HCT116 (cell line): ENCODE measurements around the gene PXDN. TPM values are rescaled to one million over a fixed set of nuclear protein-coding genes. Genes with fewer than 3 reads are reported as not detected.

ENCODE experiments used
- ATAC-seq: fragments of 200-7000 bp; cut with Tn5 transposase; 2 replicates; pipeline ENCODE4 v1.9.1; 2020; ENCODE audit warnings: mild to moderate bottlenecking, moderate library complexity
- BruUV-seq: library from RNA; stranded (reverse); fragments of 400-500 nt; replicated peaks from 2 replicates; lab custom pipeline; 2021; lab: Mats Ljungman, UMichigan
- CTCF ChIA-PET: fragments of 300-600 bp; sonication (Branson Sonifier 250); formaldehyde crosslinking; loops from one replicate; lab custom pipeline; 2021; ENCODE audit warnings: antibody characterized with exemption; lab: Charles Lee
- POLR2A ChIA-PET: fragments of 300-600, 350-600 bp; sonication (Branson Sonifier 250); formaldehyde crosslinking; loops from one replicate; lab custom pipeline; 2021; ENCODE audit warnings: antibody characterized with exemption; lab: Charles Lee
- RAD21 ChIA-PET, 2 experiments: fragments of 300-600 bp; sonication (Branson Sonifier 250); formaldehyde crosslinking; loops; one replicate each; lab custom pipeline; 2023; ENCODE audit warnings: low total read pairs in 2 of 2; ENCODE audit not compliant: uncharacterized antibody in 2 of 2, unreplicated experiment in 2 of 2, low non-redundant PET in 1 of 2; lab: Charles Lee
- DNase-seq: peaks from one replicate; pipeline ENCODE4 v3.0.0-alpha.2; 2010; ENCODE audit warnings: low read depth, low spot score
- H2AFZ ChIP-seq: fragments of 200-600 bp; shearing (Covaris generic), sonication (generic); 2 replicates; pipeline ENCODE4 v1.6.1; 2017; ENCODE audit warnings: low read depth, mixed run types, mixed read lengths, antibody characterized with exemption, low read length; ENCODE audit not compliant: poor library complexity, severe bottlenecking
- H3K27ac ChIP-seq: 2 replicates; pipeline ENCODE4 v1.5.1; 2012; ENCODE audit warnings: low read depth, low read length
- H3K27me3 ChIP-seq: fragments of 200-600 bp; sonication (generic); 2 replicates; pipeline ENCODE4 v1.6.1; 2016; ENCODE audit warnings: mixed run types, low read length, mixed read lengths; ENCODE audit not compliant: insufficient read depth
- H3K36me3 ChIP-seq, 2 experiments: fragments of 200-500 bp in 1 of 2; fragments of 200-600 bp in 1 of 2; sonication (Bioruptor generic) in 1 of 2; sonication (generic) in 1 of 2; 2 replicates each; pipeline versions ENCODE4 v1.5.1 to v1.6.1; 2014 to 2016; ENCODE audit warnings: low read length in 2 of 2, inconsistent platforms in 1 of 2, mixed read lengths in 1 of 2, mixed run types in 1 of 2; ENCODE audit not compliant: insufficient read depth in 2 of 2, control insufficient read depth in 1 of 2
- H3K4me1 ChIP-seq, 2 experiments: fragments of 200-600 bp in 1 of 2; sonication (generic) in 1 of 2; 2 replicates each; pipeline versions ENCODE4 v1.5.1 to v1.6.1; 2012 to 2017; ENCODE audit warnings: low read length in 2 of 2, inconsistent platforms in 1 of 2, mild to moderate bottlenecking in 1 of 2, mixed read lengths in 1 of 2, mixed run types in 1 of 2, moderate library complexity in 1 of 2; ENCODE audit not compliant: insufficient read depth in 2 of 2, control insufficient read depth in 1 of 2
- H3K4me2 ChIP-seq: fragments of 200-600 bp; sonication (generic); 2 replicates; pipeline ENCODE4 v1.6.1; 2017; ENCODE audit warnings: mixed run types, low read length, mixed read lengths
- H3K4me3 ChIP-seq, 2 experiments: fragments of 200-600 bp in 1 of 2; sonication (generic) in 1 of 2; replicated peaks in 1 of 2; 2 replicates each; pipeline ENCODE4 v1.5.1; 2011 to 2016; ENCODE audit warnings: low read length in 2 of 2, control low read depth in 1 of 2, low read depth in 1 of 2, mild to moderate bottlenecking in 1 of 2, mixed read lengths in 1 of 2, mixed run types in 1 of 2
- H3K79me2 ChIP-seq: fragments of 200-600 bp; sonication (generic); 2 replicates; pipeline ENCODE4 v1.6.1; 2017; ENCODE audit warnings: mild to moderate bottlenecking, mixed run types, low read length, moderate library complexity, mixed read lengths; ENCODE audit not compliant: insufficient read depth
- H3K9ac ChIP-seq: fragments of 200-600 bp; sonication (generic); 2 replicates; pipeline ENCODE4 v1.6.1; 2016; ENCODE audit warnings: low read length, mixed read lengths
- H3K9me2 ChIP-seq: fragments of 200-600 bp; sonication (generic), shearing (Covaris generic); 2 replicates; pipeline ENCODE4 v1.6.1; 2017; ENCODE audit warnings: mixed run types, mild to moderate bottlenecking, moderate library complexity; ENCODE audit not compliant: insufficient read depth
- H3K9me3 ChIP-seq, 2 experiments: fragments of 200-500 bp in 1 of 2; fragments of 200-600 bp in 1 of 2; sonication (Bioruptor generic) in 1 of 2; sonication (generic) in 1 of 2; 2 replicates each; pipeline ENCODE4 v1.6.1; 2014 to 2017; ENCODE audit warnings: low read length in 2 of 2, mixed read lengths in 2 of 2, inconsistent platforms in 1 of 2, low read depth in 1 of 2, mild to moderate bottlenecking in 1 of 2, mixed run types in 1 of 2, moderate library complexity in 1 of 2; ENCODE audit not compliant: control insufficient read depth in 1 of 2, insufficient read depth in 1 of 2
- H4K20me1 ChIP-seq: fragments of 200-600 bp; sonication (generic), shearing (Covaris generic); 2 replicates; pipeline ENCODE4 v1.6.1; 2017; ENCODE audit warnings: mixed run types, mild to moderate bottlenecking, moderate library complexity; ENCODE audit not compliant: insufficient read depth
- EGR1 ChIP-seq: IDR thresholded peaks from 2 replicates; pipeline ENCODE4 v1.6.1; 2012; ENCODE audit warnings: low read depth
- MAX ChIP-seq: IDR thresholded peaks from 2 replicates; pipeline ENCODE4 v1.6.1; 2012
- intact Hi-C: fragments of 100-400 bp; cut with micrococcal nuclease; formaldehyde crosslinking; loops from 2 replicates; pipeline ENCODE4 v1.10.0; 2022
- total RNA-seq: library from RNA; stranded (reverse); gene quantifications from one replicate; pipeline ENCODE4 v1.2.1, GENCODE V29; 2021; ENCODE audit not compliant: unreplicated experiment
- TF ChIP-seq, protein P1 (sequence below): IDR thresholded peaks from 2 replicates; pipeline ENCODE4 v1.6.1; 2012; ENCODE audit warnings: low read depth

The PXDN gene
- total RNA-seq, 1 experiment from 2014 or later, result 10.7 TPM

GRCh38 chr2:1661891-1662605 lies 82.3 kb downstream of the PXDN start:
- DNase-seq (no peak), ATAC-seq (no peak)
- no peak overlapping the region for H3K4me3 ChIP-seq

More at GRCh38 chr2:1661891-1662605, 82.3 kb downstream of the PXDN start:
- Histone ChIP-seq H3K4me1 (no peaks in the 10 kb centered on the region), H3K9me2 (no peaks in the 10 kb centered on the region), H2AFZ (no peak overlapping the region), H4K20me1 (no peaks in the 10 kb centered on the region), H3K79me2 (no peaks in the 10 kb centered on the region), H3K36me3 (no peaks in the 10 kb centered on the region), H3K4me2 (no peak overlapping the region), H3K27me3 (no peaks in the 10 kb centered on the region), H3K9me3 (no peaks in the 10 kb centered on the region), H3K9ac (no peak overlapping the region), H3K27ac (no peak overlapping the region)
- intact Hi-C loops, result no loop called here
- TF ChIP-seq MAX (no peak), EGR1 (no peak)
- TF ChIP-seq, protein P1, sequence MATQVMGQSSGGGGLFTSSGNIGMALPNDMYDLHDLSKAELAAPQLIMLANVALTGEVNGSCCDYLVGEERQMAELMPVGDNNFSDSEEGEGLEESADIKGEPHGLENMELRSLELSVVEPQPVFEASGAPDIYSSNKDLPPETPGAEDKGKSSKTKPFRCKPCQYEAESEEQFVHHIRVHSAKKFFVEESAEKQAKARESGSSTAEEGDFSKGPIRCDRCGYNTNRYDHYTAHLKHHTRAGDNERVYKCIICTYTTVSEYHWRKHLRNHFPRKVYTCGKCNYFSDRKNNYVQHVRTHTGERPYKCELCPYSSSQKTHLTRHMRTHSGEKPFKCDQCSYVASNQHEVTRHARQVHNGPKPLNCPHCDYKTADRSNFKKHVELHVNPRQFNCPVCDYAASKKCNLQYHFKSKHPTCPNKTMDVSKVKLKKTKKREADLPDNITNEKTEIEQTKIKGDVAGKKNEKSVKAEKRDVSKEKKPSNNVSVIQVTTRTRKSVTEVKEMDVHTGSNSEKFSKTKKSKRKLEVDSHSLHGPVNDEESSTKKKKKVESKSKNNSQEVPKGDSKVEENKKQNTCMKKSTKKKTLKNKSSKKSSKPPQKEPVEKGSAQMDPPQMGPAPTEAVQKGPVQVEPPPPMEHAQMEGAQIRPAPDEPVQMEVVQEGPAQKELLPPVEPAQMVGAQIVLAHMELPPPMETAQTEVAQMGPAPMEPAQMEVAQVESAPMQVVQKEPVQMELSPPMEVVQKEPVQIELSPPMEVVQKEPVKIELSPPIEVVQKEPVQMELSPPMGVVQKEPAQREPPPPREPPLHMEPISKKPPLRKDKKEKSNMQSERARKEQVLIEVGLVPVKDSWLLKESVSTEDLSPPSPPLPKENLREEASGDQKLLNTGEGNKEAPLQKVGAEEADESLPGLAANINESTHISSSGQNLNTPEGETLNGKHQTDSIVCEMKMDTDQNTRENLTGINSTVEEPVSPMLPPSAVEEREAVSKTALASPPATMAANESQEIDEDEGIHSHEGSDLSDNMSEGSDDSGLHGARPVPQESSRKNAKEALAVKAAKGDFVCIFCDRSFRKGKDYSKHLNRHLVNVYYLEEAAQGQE, result no peak
- no TSS peak for BruUV-seq
- ChIA-PET RAD21 (no interaction called here), CTCF (no interaction called here), POLR2A (no interaction called here)
